Stomach (tissue), 4 donors: ENCODE measurements around the gene TMTC3.

Experiments
- POLR2AphosphoS5 ChIP-seq, 3 donors: sonication (generic); formaldehyde crosslinking; IDR thresholded peaks; one replicate each; pipeline ENCODE4 v1.6.1; 2016; ENCODE audit warnings: antibody characterized with exemption in 3 of 3
- TF ChIP-seq, protein P1 (sequence below), 7 experiments: fragments of 450-650 bp in 4 of 7; fragments of 200-600 bp in 3 of 7; sonication (generic) in 3 of 7; IDR thresholded peaks; one replicate each; pipeline ENCODE4 v1.5.1; 2016 to 2019; ENCODE audit warnings: antibody characterized with exemption in 7 of 7, control low read depth in 2 of 7, mild to moderate bottlenecking in 1 of 7

DNA sequence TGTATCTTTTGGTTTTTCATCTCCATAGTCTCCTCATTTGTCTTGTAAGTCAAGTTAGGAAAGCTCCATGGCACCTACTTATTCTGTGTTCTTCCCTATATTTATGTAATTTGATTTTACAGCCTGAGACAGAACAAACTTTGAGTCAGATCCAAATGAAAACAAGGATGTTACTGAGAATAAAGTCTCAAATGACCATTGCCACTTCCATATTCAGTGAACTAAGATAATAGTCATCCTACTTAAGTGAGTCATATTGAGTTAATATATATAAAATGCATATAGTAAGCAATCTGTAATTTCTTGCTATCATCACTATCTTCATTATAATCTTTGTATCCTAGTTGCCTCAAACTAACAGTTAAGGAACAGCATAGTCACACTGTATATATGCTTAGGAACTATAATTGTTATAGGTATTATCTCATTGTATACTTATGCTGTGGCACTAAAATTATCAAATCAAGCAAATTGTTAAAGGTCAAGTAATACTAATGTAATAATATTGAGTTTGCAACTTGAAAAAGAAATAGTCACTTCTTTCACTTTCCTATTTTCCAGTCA, 30.8 kb downstream of the TMTC3 start:
- TF ChIP-seq, protein P1, sequence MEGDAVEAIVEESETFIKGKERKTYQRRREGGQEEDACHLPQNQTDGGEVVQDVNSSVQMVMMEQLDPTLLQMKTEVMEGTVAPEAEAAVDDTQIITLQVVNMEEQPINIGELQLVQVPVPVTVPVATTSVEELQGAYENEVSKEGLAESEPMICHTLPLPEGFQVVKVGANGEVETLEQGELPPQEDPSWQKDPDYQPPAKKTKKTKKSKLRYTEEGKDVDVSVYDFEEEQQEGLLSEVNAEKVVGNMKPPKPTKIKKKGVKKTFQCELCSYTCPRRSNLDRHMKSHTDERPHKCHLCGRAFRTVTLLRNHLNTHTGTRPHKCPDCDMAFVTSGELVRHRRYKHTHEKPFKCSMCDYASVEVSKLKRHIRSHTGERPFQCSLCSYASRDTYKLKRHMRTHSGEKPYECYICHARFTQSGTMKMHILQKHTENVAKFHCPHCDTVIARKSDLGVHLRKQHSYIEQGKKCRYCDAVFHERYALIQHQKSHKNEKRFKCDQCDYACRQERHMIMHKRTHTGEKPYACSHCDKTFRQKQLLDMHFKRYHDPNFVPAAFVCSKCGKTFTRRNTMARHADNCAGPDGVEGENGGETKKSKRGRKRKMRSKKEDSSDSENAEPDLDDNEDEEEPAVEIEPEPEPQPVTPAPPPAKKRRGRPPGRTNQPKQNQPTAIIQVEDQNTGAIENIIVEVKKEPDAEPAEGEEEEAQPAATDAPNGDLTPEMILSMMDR (IDR thresholded peaks at IDR 0.05) = no peak
- TF ChIP-seq POLR2AphosphoS5 (IDR thresholded peaks at IDR 0.05) = no peak
